GM21528 (cell line): Measurements from ENCODE around the gene FNBP1.

Experiments
- ATAC-seq: cut with Tn5 transposase; IDR thresholded peaks from one replicate; pipeline ENCODE4 v1.9.1; 2021; ENCODE audit warnings: mild to moderate bottlenecking, moderate library complexity; ENCODE audit not compliant: unreplicated experiment, low FRiP score

The FNBP1 gene

DNA sequence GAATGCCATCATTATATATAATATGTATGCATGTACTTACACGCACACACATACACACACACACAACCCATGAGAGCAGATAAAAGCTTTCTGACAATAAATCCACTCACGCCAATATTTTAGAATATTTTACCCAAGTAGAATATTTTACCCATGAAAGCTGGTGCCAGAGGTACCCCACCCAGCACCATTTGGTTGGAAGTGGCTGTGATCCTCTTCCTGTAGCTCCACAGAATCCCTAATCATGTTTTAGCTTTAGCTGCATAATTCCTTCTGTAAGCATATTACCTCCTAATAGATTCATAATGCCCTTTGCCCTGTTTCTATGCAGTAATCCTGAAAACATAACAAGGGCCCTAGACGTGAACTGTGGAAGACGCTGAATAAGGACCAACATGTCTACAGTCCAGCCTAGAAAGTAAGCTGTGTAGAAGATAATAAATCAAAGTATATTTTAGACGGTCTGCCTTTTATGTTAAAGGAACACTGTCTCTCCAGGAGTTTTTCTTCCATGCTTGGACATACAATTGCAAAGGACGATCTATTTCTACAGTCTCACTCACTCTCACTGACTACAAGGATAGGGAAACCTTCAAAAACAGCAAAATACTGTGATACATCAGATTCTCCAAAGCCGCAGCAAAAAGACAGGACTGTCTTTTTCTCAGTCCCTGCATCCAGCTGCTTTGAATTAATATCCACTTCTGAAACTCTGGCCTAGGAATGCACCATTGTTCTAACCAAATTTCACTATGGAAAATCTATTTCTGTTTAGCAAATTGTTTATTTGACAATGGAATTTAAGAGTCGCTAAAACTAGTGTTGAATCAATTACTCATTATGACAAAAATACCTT lies 109.6 kb downstream of the FNBP1 start:
- ATAC-seq = no peak

DNA sequence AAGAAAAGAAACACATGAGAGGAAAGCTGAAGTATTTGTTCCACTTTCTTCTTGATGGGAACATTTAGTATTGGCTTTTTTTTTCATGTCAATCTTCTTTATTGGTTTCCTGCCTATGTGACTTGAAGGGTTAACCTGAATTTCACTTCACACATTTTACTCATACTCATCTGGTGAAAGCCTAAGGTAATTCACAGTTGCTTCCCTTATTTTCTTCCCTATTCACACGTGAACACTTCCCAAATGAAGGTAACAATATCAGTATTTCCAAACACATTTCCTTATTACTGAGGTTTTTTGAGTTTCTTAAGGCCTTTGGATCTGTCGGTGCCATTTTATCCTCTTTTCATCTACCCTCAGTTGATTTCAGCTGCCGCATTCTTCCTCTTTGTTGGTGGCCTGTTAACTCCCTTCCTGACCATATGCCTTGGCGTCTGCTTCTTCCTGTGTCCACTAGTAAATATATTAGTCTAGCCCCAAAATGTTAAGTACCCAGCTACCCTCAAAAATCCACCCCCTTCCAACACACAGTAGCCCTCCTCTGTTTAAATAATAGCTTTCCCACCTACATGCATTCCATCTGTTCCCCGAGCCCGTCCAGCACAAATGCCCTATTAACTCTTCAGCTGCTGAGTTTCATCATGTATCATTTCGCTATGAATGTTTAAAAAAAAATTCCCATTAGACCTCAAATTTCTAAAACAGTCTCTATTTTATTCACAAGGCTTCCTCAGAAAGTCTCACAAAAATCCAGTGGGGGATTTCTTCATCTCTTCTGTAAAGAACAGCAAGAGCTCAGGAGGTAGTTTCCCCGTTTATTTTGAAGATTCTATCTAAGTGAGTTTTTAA lies 110.5 kb downstream of the FNBP1 start:
- no peak for ATAC-seq

DNA sequence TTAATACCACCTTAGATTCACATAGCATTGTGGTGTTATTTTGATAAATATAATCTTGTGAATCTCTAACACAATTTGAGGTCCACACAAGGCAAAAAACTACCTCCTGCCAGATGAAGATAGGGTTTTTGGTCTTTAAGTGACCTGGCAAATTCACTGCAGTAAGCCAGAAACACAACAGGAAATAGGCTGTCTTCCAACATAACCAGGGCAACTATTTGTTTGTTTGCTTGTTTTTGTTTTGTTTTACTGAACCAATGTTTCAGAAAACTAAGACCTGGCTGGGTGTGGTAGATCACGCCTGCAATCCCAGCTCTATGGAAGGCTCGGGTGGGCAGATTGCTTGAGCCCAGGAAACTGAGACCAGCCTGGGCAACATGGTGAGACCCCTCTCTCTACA lies 112.2 kb downstream of the FNBP1 start:
- no peak for ATAC-seq

DNA sequence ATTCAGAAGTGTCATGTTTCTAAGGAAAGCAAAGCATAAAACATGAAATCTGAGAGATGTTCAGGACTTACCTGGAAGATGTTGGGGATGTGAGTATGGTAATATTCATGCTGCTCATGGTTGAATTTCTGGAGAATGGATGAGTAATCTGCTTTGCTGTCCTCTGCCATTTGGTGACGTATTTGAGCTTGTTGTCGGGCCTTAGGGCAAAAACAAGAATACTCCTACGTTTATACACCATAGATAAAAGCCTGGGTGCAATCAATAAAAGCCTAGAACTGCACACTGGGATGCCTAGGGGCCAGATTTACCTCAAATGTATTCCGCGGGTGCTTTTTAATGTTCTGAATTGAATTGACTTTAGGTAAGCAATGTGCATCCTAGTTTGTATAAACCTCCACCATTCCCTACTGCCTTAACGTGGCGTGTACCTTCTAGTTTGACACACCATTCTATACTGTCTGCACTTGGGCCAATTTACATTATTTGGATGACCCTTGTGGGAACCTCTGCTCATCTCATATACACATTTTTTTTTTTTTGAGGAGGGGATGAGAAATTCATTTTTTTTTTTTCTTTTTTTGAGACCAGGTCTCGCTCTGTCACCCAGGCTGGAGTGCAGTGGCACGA lies 113.4 kb downstream of the FNBP1 start:
- ATAC-seq = no peak

DNA sequence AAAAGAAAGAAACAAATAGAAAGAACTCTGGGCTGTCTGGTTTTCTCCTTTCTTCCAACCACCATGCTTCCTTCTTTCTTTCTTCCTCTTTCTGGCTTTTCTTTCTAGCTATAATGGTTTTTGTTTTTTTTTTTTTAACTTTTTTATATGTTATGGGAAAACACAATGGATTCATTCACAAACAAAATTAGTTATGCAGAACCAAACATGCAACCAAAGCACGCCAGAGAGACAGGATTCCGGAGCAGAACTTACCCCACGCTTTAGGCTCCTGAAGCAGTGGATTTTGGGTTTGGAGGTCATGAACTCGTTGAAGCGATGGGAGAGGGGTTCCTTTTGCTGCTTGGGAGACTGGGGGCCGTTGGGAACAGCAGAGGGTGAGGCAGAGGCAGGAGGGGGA lies 119.4 kb downstream of the FNBP1 start:
- ATAC-seq = no peak

DNA sequence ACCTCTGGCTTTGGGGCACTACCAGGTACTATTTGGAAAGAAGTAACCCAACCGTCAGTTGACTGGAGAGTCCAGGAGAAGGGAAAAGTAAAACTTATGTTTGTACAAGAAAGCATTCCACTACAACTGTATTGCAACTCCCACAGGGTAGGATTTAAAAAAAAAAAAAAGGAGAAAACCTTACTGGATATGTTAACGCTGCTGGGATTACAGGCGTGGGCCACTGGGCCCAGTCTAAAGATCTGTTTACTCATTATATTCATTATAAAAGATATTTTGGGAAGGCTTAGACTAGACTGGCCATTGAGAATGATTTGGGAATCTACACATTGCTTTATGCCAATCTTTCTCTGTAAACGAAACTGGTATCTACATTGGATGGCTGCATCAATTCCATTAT lies 121.1 kb downstream of the FNBP1 start:
- no peak for ATAC-seq

DNA sequence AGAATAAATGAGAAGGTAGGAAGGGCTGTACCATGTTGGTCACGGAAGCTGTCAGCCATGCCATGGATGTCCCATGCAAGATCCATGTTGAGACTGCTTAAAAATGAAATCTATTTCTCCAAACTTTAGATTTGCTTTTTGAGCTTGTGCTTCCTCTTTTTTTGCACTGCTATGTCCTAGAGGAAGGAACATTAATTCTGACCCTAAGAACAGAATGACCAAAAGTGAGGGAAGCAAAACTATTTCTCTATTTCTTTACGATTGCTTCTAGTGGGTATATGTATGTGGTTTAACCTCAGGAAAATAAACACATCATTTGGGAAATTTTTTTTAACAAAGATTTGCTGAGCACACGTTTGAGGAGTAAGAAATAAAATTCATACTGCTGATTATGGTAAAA lies 123.1 kb downstream of the FNBP1 start:
- ATAC-seq = no peak

DNA sequence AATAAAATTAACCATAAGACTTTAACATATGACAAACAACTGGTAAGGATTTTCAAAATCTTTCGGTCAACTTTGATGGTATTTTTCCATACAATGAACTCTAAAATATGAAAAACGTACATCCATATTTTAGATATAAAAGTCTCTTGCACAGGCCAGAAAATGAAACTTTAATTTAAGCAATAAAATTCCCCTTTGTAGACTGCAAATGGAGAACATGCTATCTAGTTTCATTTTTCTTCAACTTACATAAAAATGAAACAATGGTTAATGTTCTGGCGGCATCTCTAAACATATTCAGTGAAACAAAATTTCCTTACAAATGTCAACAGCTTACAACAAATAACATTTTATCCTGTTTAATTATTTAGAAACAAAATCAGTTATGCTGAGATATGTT lies 123.7 kb downstream of the FNBP1 start:
- no peak for ATAC-seq

DNA sequence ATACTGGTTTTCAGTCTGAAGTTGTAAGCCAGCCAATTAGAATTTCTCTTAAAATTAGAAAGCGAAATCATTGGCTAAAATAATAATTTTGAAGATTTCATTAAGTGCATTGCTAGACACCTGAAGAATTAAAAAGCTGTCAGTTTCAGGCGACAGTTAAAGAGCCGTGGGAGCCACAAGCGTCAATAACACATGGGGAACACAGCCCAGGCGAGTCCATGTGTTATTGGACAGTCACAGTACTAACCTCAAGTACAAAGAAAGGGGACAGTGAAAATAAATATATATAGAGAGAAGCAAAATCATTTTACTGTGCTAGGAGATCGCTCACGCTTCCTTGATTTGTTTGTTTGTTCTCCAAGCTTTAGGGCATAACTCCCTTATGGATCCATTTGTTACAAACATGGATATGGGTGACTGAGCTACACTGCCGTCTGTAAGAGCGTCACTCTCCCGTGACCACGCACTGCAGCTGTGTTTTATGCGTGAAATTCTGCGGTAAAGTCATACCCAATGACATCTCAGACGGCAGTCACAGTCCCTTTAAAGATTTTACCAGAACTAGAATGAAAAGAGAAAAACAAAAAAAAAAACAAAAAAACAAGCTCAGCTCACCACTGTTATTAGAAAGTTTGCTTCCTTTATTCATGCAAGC lies 124.6 kb downstream of the FNBP1 start:
- ATAC-seq = no peak

DNA sequence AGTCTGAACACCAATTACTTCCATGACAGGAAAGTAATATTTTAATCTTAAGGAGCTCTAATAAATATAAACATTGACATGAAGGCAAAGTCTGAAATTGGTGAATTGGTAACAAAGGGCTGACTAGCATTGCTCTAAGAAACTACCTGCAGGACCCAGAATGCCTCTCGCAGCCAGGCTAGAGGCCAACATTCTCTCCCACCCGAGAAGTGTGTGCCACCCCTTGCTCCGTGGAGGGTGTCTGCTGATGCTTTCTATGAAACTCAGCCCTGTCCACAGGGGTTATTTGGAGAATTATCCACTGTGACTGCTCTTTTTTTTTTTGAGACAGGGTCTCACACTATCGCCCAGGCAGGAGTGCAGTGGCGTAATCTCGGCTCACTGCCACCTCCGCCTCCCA lies 126.3 kb downstream of the FNBP1 start:
- no peak for ATAC-seq

DNA sequence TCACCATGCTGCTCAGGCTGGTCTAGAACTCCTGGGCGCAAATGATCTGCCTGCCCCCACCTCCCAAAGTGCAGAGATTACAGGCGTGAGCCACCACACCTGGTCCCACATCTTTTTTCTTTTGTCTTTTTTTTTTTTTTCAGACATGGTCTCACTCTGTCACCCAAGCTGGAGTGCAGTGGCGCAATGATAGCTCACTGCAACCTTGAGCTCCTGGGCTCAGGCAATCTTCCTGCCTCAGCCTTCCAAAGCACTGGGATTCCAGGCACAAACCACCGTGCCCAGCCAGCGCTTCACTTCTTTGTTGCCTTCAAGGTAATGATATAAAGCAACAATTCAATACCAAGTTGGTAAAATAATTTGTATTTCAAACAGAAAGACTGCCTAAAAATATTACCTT lies 128.9 kb downstream of the FNBP1 start:
- no peak for ATAC-seq

DNA sequence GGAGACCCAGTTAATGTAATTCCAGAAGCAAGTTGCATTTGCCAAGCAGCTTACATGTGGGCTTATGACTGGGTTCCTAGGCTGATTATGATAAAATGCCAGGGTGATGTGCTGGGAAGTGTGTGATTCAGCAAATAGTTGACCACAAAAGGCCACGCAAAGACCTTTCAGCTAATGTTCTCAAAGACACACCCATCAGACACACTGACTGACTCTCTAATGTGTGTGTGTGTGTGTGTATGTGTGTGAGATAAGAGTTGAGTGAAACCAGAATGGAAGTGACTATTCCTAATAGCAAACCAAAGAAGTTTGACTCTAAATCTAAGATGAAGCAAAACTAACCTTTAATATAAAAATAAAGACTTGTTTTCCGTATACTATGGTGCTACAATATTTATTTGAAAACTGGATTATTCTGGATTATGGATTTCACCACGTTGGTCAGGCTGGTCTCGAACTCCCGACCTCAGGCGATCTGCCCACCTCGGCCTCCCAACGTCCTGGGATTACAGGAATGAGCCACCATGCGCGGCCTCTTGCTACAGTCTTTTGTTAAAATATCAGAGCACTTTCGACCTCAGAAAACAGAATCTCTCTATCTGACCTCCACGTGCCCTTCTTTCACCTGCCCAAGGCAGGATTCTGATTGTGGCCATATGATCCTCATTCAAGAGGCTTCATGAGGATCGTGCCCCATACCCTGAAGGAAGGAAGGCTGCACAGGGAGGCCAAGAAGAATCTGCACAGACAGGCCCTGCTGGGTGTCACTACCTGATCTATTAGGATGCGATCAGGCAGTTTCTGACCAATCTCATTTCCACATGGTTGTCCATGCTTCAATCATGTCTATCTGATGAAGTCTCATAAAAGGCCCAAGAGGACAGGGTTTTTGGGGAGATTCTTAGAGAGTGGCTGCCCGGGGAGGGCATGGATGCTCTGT lies 132.1 kb downstream of the FNBP1 start:
- ATAC-seq = no peak

DNA sequence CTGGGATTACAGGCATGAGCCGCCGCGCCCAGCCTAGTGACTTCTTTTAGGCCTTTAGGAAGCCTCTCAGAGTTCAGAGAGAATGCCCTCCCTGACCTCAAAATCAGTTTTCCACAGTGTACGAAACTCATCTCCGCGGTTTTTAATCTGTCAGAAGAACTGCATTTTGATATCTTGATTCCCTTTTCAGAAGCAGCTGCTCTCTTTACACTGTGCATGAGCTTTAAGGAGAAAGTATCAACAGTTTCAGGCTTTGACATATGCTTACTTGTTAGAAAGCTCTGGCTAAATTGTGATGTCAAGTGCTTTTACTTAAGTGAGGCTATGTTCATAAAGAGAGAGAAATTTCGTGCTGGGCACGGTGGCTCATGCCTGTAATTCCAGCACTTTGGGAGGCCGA lies 133.1 kb downstream of the FNBP1 start:
- no peak for ATAC-seq

DNA sequence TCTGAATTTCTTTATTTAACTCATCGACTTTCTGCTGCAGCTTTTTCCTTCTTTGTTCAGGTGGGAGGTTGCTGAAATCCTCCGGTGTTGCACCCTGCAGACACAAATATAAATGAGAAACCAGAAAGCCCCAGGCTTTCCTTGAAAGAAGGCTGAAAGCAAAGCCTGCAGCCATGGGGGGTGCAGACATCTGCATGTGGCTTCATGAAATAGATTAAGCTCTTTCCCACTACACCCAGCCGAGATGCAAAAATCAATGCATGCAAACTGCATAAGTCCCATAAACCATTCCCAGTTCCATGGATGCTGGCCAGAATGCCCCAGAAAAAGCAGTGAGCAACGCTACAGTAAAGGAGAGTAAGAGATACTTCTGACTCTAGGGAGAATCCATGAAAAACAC lies 134.1 kb downstream of the FNBP1 start:
- no peak for ATAC-seq

DNA sequence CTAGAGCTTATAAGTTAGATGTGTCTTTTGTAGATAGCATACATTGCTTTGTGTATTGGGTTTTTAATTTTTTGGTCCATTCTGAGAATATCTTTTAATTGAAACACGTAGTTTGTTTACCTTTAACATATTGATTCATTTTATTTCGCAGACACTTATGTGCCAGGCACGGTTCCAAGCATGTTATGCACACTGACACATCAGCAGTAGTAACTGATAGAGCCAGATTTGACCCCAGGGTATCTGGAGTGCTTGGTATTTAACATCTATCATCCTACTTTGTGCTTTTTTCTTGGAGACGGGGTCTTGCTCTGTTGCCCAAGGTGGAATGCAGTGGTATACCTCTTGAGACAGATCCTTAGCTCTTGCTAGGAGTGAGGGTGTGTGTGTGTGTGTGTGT lies 135.8 kb downstream of the FNBP1 start:
- ATAC-seq = no peak

DNA sequence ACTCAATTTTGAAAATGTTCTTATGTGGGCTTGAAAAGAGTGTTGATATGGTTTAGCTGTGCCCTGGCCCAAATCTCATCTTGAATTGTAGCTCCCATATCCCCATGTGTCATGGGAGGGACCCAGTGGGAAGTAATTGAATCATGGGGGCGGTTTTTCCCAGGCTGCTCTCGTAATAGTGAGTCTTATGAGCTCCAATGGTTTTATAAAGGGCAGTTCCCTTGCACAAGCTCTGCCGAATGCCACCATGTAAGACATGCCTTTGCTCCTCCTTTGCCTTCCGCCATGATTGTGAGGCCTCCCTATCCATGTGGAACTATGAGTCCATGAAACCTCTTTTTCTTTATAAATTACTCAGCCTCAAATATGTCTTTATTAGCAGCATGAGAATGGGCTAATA lies 136.7 kb downstream of the FNBP1 start:
- ATAC-seq = no peak

DNA sequence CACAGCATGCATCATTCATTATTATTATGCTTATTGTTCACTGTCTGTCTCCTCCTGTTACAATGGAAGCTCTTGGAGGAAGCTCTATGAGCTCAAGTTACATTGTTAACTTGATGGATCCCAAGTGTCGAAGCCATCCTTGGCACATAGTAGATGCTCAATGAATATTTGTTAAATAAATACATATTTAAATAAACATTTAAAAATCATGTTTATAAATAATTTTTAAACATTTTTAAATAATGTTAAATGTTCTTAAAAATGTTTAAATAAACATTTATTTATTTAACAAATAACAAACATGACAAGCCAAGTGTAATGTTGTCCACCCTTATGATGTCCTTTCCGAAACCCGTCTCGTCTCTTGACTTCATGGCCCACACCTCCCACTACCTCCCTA lies 138.3 kb downstream of the FNBP1 start:
- no peak for ATAC-seq

DNA sequence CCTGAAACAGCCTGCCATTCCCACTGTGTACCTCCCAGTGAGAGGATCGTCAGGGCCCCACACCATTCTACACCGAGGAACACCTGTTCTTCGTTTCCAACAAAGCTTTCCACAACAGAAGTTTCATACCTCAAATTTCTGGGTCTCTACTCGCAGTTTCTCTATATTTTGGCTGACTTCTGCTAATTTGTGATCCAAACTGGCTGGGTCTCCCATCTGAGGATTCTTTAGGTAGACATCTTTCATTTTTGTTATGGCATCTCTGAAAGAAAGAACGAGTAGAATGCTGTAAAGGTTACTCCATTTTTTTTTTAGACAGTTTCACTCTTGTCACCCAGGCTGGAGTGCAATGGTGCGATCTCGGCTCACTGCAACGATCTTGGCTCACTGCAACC lies 140.3 kb downstream of the FNBP1 start:
- ATAC-seq = no peak

DNA sequence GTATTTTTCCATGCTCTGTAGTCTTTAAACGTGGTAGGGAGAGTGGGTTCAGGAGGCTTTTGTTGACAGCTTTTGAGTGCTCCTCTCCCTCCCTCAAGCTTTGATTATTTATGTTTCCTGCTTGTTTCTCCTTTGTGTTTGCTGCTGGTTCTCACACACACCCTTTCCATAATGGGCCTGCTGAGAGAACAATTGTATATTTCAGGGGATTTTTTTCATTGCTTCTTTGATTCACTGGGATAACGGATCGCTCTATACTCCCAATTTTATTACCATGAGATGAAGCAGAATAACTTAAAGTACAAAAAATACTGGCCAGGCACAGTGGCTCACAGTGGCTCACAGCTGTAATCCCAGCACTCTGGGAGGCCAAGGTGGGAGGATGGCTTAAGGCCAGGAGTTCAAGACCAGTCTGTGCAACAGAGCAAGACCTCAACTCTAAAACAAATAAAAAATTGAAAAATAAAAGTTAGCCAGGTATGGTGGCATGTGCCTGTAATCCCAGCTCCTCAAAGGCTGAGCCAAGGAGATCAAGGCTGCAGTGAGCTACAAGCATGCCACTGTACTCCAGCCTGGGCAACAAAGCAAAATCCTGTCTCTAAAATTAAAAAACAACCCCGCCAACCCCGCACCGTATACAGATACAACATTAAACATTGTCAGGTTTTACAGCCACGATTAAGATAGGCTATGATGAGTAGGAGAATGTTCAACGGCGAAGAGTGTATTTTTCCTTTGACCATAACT lies 140.8 kb downstream of the FNBP1 start:
- no peak for ATAC-seq
